ENCODE measurements around the gene CELSR1. TPM values are rescaled to one million over a fixed set of nuclear protein-coding genes. Genes with fewer than 3 reads are reported as not detected.

The CELSR1 gene
- total RNA-seq, 2 experiments from 2014 or later: 3.7 to 5.2 TPM

DNA sequence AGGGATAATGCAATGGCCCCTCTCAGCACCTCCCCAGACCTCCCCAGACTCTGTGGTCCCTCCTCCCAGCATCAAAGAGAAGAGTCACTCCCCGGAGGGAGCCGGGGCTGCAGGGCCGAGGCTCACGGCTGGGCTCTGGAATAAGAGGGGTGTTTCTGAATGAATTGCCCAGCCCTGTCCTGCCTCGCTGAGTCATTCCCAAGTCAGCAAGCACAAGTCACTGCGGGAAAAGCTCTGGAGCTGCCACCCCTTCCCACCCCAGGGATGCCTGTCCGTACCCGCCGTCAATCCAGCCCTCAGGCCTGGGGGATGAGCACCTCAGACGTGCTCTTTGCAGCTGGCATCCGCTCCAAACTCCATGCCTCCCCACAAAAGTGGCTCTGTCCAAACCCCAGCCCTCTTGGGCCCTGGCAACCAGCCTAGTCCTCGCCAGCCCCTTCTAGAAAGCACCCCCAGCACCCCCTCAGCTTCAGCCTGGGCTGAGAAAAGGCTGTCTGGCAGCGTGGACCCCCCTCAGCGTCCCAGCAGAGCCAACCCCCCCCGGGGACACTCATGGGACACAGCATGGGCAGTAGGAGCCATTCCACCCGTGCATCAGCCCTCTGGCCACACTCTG lies 22.7 kb downstream of the CELSR1 start:
- DNase-seq (ENCODE audit: low spot score): no peak
- CTCF ChIA-PET (ENCODE audit: unreplicated experiment): no interaction called here

GRCh38 chr22:46513908-46514550 lies 23.4 kb downstream of the CELSR1 start:
- Histone ChIP-seq H3K27ac (ENCODE audit: low read depth, low read length, poor library complexity, severe bottlenecking) (no peak overlapping the region), H3K4me2 (ENCODE audit: low read length) (no peak overlapping the region), H2AFZ (ENCODE audit: low read length) (no peak overlapping the region), H3K79me2 (ENCODE audit: insufficient read depth, low read depth, low read length) (no peaks in the 10 kb centered on the region), H3K9me3 (ENCODE audit: low read length) (no peaks in the 10 kb centered on the region), H4K20me1 (ENCODE audit: insufficient read depth, low read length) (no peaks in the 10 kb centered on the region), H3K4me1 (ENCODE audit: insufficient read depth, low read length, poor library complexity, severe bottlenecking) (no peaks in the 10 kb centered on the region), H3K9me2 (ENCODE audit: insufficient read depth, low read length) (no peaks in the 10 kb centered on the region), H3K36me3 (ENCODE audit: insufficient read depth, low read length) (no peaks in the 10 kb centered on the region), H3K4me3 (ENCODE audit: low read depth, low read length, poor library complexity, severe bottlenecking) (no peak overlapping the region)
- DNase-seq (ENCODE audit: low spot score): no peak
- ChIA-PET POLR2A (no interaction called here), CTCF (ENCODE audit: unreplicated experiment) (no interaction called here)
- intact Hi-C loops (cut with micrococcal nuclease; ENCODE audit: unreplicated experiment): no loop called here
- TF ChIP-seq CTCF (conservative IDR thresholded peaks at IDR 0.05; ENCODE audit: low read length) (no peak), EZH2phosphoT487 (IDR thresholded peaks at IDR 0.05; ENCODE audit: borderline replicate concordance, low read depth, low read length) (no peak)
- no TSS peak for BruUV-seq (replicated peaks)

More for the DNA sequence above, 22.7 kb downstream of the CELSR1 start:
- Histone ChIP-seq H3K36me3 (ENCODE audit: insufficient read depth, low read length) (no peaks in the 10 kb centered on the region), H3K9me3 (ENCODE audit: low read length) (no peaks in the 10 kb centered on the region), H3K4me1 (ENCODE audit: insufficient read depth, low read length, poor library complexity, severe bottlenecking) (no peaks in the 10 kb centered on the region), H3K27ac (ENCODE audit: low read depth, low read length, poor library complexity, severe bottlenecking) (no peak overlapping the region), H3K4me2 (ENCODE audit: low read length) (no peak overlapping the region), H3K9me2 (ENCODE audit: insufficient read depth, low read length) (no peaks in the 10 kb centered on the region), H3K4me3 (ENCODE audit: low read depth, low read length, poor library complexity, severe bottlenecking) (no peak overlapping the region), H3K79me2 (ENCODE audit: insufficient read depth, low read depth, low read length) (no peaks in the 10 kb centered on the region), H4K20me1 (ENCODE audit: insufficient read depth, low read length) (no peaks in the 10 kb centered on the region), H2AFZ (ENCODE audit: low read length) (no peak overlapping the region)
- BruUV-seq (replicated peaks): no TSS peak
- intact Hi-C loops (cut with micrococcal nuclease; ENCODE audit: unreplicated experiment): no loop called here
- POLR2A ChIA-PET: no interaction called here
- TF ChIP-seq EZH2phosphoT487 (IDR thresholded peaks at IDR 0.05; ENCODE audit: borderline replicate concordance, low read depth, low read length) (no peak), CTCF (conservative IDR thresholded peaks at IDR 0.05; ENCODE audit: low read length) (no peak)

DNA sequence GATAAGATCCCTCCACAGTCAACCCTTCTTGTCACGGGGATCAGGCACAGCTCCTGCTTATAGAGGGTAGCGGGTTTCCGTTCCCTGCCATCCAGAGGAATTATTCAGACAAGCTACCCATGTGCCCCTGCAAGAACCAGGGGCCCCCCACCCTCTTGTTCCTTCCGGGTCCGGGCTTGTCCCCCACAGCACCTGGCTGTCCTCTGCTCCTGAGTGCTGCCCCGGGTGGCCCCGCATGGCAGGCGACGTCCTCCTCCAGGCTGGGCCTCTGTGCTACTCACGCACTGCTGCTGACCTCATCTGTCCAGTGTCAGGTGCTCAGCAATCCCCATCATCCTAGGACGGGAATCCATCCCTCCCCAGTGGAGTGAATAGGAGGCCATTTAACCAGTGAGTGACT lies 24.7 kb downstream of the CELSR1 start:
- TF ChIP-seq EZH2phosphoT487 (IDR thresholded peaks at IDR 0.05; ENCODE audit: borderline replicate concordance, low read depth, low read length) (no peak), CTCF (conservative IDR thresholded peaks at IDR 0.05; ENCODE audit: low read length) (no peak)
- H2AFZ ChIP-seq (ENCODE audit: low read length): no peak overlapping the region
- intact Hi-C loops (cut with micrococcal nuclease; ENCODE audit: unreplicated experiment): no loop called here
- no peak overlapping the region for H3K4me2 ChIP-seq (ENCODE audit: low read length)
- BruUV-seq (replicated peaks): no TSS peak
- CTCF ChIA-PET (ENCODE audit: unreplicated experiment): no interaction called here
- H3K4me3 ChIP-seq (ENCODE audit: low read depth, low read length, poor library complexity, severe bottlenecking): no peak overlapping the region
- DNase-seq (ENCODE audit: low spot score): no peak
- H3K4me1 ChIP-seq (ENCODE audit: insufficient read depth, low read length, poor library complexity, severe bottlenecking): no peaks in the 10 kb centered on the region
- POLR2A ChIA-PET: no interaction called here
- no peak overlapping the region for H3K27ac ChIP-seq (ENCODE audit: low read depth, low read length, poor library complexity, severe bottlenecking)
- no peaks in the 10 kb centered on the region for H3K9me2 ChIP-seq (ENCODE audit: insufficient read depth, low read length)
- H3K36me3 ChIP-seq (ENCODE audit: insufficient read depth, low read length): no peaks in the 10 kb centered on the region
- H3K79me2 ChIP-seq (ENCODE audit: insufficient read depth, low read depth, low read length): no peaks in the 10 kb centered on the region
- H3K9me3 ChIP-seq (ENCODE audit: low read length): no peaks in the 10 kb centered on the region
- no peaks in the 10 kb centered on the region for H4K20me1 ChIP-seq (ENCODE audit: insufficient read depth, low read length)

Data from OCI-LY7 (cell line).